ENCODE results near the gene CCDC136.
A peak's percentile ranks its signal among the peaks of the same experiment; 100 is the strongest.

Gene CCDC136

DNA sequence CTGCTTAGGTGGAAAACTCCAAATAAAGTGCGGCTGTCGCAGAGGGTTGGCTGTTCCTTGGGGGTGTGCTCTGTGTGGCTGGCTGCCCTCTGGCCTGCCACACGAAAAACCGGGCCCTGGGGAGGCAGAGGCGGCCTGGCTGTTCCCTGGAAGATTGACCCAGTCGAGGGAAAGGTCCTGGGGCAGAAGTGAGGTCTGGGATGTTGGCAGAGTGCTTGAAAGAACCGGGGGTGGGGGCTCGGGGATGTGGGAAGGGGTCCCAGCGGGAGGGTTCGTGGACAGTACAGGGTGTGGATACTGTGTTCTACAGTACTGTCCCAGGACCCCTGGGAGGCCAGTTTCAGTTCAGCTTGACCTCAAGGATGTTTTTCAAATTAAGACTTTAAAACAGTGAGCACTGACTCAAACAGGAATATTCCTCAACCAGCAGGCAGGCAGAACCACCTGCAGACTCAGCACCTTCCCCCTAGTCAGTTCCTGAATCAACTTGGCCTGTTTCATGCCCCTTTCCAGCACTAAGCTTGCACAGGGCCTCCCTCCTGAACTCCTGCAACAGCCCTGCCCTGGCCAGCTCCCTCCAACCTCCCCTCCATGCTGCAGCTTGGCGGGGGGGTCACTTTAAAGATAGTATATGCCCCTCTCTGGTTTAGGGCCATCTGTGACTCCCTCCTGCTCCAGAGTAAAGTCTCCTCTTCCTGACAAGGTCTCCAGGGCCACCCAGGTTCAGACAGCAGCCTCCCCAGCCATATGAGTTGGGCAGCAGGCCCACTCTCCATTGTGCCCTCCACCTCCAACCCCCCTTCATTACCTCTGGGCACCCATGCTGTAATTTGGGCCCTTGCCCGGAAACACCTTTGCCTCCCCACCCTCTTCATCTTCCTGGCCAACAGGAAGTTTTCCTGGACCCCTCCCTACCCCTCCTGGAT, 67.7 kb downstream of the CCDC136 start:
- H3K27me3 ChIP-seq (ENCODE audit: insufficient read depth, insufficient read length), result no peaks in the 10 kb centered on the region
- no peaks in the 10 kb centered on the region for H3K9me3 ChIP-seq (ENCODE audit: insufficient read depth, low read length)
- no peak for DNase-seq (ENCODE audit: low read depth, low spot score)
- H3K4me1 ChIP-seq (ENCODE audit: insufficient read depth, insufficient read length), result peaks cover 12% of the 10 kb centered on the region
- H3K4me3 ChIP-seq (ENCODE audit: insufficient read length, low read depth), result no peak overlapping the region
- no peak for TF ChIP-seq ZNF274 (IDR thresholded peaks at IDR 0.05; ENCODE audit: low read depth, low read length)
- TF ChIP-seq SUZ12 (IDR thresholded peaks at IDR 0.05; ENCODE audit: extremely low read depth, insufficient read depth, insufficient read length), result no peak
- no peak for TF ChIP-seq YY1 (IDR thresholded peaks at IDR 0.05; ENCODE audit: insufficient read depth, insufficient read length)
- peaks cover 54% of the 10 kb centered on the region for H3K36me3 ChIP-seq (ENCODE audit: insufficient read depth, insufficient read length, low read length)
- H3K9ac ChIP-seq (ENCODE audit: insufficient read length, low read depth), result peak overlapping the region; percentile 42

DNA sequence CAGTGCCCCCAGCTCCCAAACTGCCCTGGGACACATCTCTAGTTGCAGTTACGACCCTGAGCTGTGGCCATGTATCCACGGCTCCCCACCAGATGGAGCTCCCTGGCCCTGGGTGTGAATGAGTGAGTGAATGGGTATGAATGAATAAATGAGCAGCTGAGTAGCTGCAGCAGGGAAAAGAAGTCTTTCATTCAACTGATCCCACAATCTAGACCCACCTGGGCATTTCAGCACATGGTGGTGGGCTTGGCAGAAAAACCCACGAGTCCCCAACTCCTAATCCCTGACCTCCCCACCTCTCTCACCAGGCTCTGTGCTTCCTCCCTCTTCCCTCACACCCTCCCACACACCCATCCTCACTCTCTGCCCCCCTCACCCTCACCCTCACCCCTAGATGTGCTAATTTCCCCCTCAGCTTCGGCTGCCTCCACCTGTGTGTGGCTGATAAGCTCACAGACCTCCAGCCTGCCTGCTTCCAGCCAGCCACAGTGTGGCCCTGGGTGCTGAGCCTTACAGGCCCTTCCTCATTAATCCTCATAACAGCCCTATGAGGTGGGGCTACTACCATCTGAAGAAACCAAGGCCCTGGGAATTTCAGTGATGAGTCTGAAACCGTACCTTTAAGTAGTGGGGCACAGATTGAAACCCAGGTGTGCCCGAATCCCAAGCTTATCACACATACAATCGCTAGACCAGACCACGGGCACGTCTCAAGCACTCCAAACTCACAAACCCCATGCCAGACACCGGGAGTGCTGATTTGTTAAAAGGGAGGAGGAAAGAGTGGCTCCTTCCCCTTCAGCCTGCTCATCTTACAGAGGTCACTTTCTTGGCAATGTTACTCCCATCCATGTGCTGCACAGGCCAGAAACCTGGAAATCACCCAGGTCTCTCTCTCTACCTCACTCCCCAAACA, 68.6 kb downstream of the CCDC136 start:
- TF ChIP-seq SUZ12 (IDR thresholded peaks at IDR 0.05; ENCODE audit: extremely low read depth, insufficient read depth, insufficient read length), result no peak
- peaks cover 52% of the 10 kb centered on the region for H3K36me3 ChIP-seq (ENCODE audit: insufficient read depth, insufficient read length, low read length)

DNA sequence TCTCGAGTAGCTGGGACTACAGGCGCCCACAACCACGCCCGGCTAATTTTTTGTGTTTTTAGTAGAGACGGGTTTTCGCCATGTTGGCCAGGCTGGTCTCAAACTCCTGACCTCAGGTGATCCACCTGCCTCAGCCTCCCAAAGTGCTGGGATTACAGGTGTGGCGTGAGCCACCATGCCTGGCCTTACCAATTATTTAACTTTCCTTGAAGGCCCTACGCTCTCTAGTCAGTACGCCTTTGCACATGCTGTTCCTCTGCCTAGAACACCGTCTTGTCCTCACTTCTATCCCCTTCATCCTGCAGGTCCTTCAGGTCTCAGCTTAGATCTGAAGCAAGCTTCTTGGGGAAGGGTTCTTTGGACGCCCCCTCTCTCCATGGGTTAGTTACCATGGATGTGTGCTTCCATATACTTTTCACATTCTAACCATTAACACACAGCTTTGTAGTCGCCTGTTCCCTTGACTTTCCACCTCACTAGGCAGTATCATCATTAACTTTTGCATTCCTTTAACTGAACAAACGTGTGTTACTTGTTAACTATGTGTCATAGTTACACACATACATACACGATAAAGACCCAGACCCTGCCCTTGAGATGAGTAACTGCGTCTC, 70.3 kb downstream of the CCDC136 start:
- H3K9ac ChIP-seq (ENCODE audit: insufficient read length, low read depth), result peak overlapping the region; percentile 12
- no peak for DNase-seq (ENCODE audit: low read depth, low spot score)
- H3K9me3 ChIP-seq (ENCODE audit: insufficient read depth, low read length), result no peaks in the 10 kb centered on the region
- H3K36me3 ChIP-seq (ENCODE audit: insufficient read depth, insufficient read length, low read length), result peaks cover 44% of the 10 kb centered on the region
- no peaks in the 10 kb centered on the region for H3K27me3 ChIP-seq (ENCODE audit: insufficient read depth, insufficient read length)
- peak overlapping the region; percentile 78 for H3K4me3 ChIP-seq (ENCODE audit: insufficient read length, low read depth)
- TF ChIP-seq SUZ12 (IDR thresholded peaks at IDR 0.05; ENCODE audit: extremely low read depth, insufficient read depth, insufficient read length), result no peak
- no peak for TF ChIP-seq YY1 (IDR thresholded peaks at IDR 0.05; ENCODE audit: insufficient read depth, insufficient read length)
- TF ChIP-seq ZNF274 (IDR thresholded peaks at IDR 0.05; ENCODE audit: low read depth, low read length), result no peak
- peaks cover 12% of the 10 kb centered on the region for H3K4me1 ChIP-seq (ENCODE audit: insufficient read depth, insufficient read length)

More for the DNA sequence above, 68.6 kb downstream of the CCDC136 start:
- H3K4me3 ChIP-seq (ENCODE audit: insufficient read length, low read depth), result no peak overlapping the region
- DNase-seq (ENCODE audit: low read depth, low spot score), result no peak
- no peaks in the 10 kb centered on the region for H3K9me3 ChIP-seq (ENCODE audit: insufficient read depth, low read length)
- H3K27me3 ChIP-seq (ENCODE audit: insufficient read depth, insufficient read length), result no peaks in the 10 kb centered on the region
- no peak overlapping the region for H3K9ac ChIP-seq (ENCODE audit: insufficient read length, low read depth)
- H3K4me1 ChIP-seq (ENCODE audit: insufficient read depth, insufficient read length), result peaks cover 12% of the 10 kb centered on the region

DNA sequence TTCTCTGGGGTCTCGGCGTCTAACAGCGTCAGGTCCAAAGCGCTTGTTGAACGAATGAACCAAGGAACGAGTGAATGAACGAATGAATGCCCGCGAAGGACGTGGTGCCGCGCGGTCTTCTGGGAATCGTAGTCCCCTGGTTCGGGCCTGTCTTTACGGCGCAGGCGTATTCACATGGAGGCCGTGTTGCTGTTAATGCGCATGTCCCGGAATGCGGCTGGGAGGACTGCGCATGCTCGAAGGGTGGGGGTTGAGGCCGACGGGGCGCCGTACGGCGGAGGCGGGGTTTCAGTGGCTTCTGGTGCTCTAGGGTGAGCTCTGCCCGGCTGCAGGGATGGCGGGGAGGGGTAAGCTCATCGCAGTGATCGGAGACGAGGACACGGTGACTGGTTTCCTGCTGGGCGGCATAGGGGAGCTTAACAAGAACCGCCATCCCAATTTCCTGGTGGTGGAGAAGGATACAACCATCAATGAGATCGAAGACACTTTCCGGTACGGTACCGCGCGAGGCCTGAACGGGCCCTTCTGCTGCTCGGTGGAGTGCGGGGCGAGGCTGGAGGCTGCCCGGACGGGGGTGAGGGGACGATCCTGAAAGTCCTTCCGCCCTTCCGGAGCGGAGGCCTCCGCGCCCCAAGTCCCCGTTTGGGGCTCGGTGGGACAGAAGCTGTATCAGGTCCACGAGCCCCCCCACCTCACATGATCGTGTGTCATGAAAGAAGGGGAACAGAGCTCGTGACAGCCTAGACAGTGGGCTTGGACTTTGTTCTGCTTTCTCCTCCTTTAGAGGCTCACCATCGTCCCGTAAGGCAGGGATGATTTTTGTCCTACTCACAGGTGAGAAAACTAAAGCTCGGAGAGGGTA, 71.0 kb downstream of the CCDC136 start, which contains the start of gene ATP6V1F:
Gene ATP6V1F, plus strand, starts transcription at position 286 of the 862 bp plus-strand sequence. Its CDS starts 49 bp downstream, at position 335.
- peaks cover 12% of the 10 kb centered on the region for H3K4me1 ChIP-seq (ENCODE audit: insufficient read depth, insufficient read length)
- peaks cover 39% of the 10 kb centered on the region for H3K36me3 ChIP-seq (ENCODE audit: insufficient read depth, insufficient read length, low read length)
- no peaks in the 10 kb centered on the region for H3K9me3 ChIP-seq (ENCODE audit: insufficient read depth, low read length)
- peaks cover under 1% of the 10 kb centered on the region for H3K27me3 ChIP-seq (ENCODE audit: insufficient read depth, insufficient read length)
- TF ChIP-seq SUZ12 (IDR thresholded peaks at IDR 0.05; ENCODE audit: extremely low read depth, insufficient read depth, insufficient read length), result no peak
- TF ChIP-seq YY1 (IDR thresholded peaks at IDR 0.05; ENCODE audit: insufficient read depth, insufficient read length), result no peak
- no peak for TF ChIP-seq ZNF274 (IDR thresholded peaks at IDR 0.05; ENCODE audit: low read depth, low read length)
- peak; percentile 97 for DNase-seq (ENCODE audit: low read depth, low spot score)
- peak within 1 kb of the TSS; percentile 93 for H3K9ac ChIP-seq (ENCODE audit: insufficient read length, low read depth)
- H3K4me3 ChIP-seq (ENCODE audit: insufficient read length, low read depth), result peak within 1 kb of the TSS; percentile 78

DNA sequence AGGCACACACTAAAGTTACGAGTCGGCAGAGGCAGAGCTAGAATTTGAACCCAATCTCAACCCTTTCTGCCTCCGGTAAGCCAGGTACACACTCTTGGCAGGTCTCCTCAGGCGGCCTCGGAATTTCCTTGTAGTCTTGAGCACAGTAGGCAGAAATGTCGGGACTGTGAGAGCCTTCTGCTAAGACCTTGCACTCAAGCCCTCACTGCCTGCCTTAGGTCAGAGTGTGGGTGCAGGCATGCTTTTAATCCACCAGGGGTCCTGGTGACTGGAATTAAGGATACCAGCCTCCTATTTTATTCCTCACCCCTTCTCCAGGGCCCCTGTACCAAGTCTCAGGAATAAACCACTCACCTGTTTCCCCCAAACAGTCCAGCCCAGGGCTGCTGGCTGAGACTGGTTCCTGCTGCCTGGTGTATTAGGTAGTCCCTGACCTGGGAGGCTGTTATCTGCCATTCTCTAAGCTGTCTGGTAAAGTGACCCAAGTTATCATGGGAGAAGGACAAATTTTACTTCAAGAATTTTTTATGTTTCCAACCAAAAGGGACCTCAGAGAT, 71.7 kb downstream of the CCDC136 start:
- TF ChIP-seq ZNF274 (IDR thresholded peaks at IDR 0.05; ENCODE audit: low read depth, low read length), result no peak
- TF ChIP-seq SUZ12 (IDR thresholded peaks at IDR 0.05; ENCODE audit: extremely low read depth, insufficient read depth, insufficient read length), result no peak
- no peak for TF ChIP-seq YY1 (IDR thresholded peaks at IDR 0.05; ENCODE audit: insufficient read depth, insufficient read length)
- peaks cover 19% of the 10 kb centered on the region for H3K4me1 ChIP-seq (ENCODE audit: insufficient read depth, insufficient read length)
- H3K27me3 ChIP-seq (ENCODE audit: insufficient read depth, insufficient read length), result peaks cover 8% of the 10 kb centered on the region
- DNase-seq (ENCODE audit: low read depth, low spot score), result peak; percentile 60
- H3K9ac ChIP-seq (ENCODE audit: insufficient read length, low read depth), result peak overlapping the region; percentile 93
- no peaks in the 10 kb centered on the region for H3K9me3 ChIP-seq (ENCODE audit: insufficient read depth, low read length)
- peak overlapping the region; percentile 78 for H3K4me3 ChIP-seq (ENCODE audit: insufficient read length, low read depth)
- H3K36me3 ChIP-seq (ENCODE audit: insufficient read depth, insufficient read length, low read length), result peaks cover 34% of the 10 kb centered on the region

DNA sequence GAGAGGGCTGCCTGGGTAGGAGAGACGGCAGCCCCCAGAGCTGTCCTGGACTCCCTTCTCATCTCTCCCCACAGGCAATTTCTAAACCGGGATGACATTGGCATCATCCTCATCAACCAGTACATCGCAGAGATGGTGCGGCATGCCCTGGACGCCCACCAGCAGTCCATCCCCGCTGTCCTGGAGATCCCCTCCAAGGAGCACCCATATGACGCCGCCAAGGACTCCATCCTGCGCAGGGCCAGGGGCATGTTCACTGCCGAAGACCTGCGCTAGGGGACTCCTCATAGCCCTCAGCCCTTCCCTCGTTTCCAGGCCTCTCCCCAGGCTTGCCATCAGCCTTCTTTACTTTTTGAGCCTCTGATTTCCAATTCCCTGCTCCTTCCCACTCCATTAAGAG, 73.5 kb downstream of the CCDC136 start:
- peaks cover 19% of the 10 kb centered on the region for H3K27me3 ChIP-seq (ENCODE audit: insufficient read depth, insufficient read length)
- H3K9me3 ChIP-seq (ENCODE audit: insufficient read depth, low read length), result no peaks in the 10 kb centered on the region
- H3K36me3 ChIP-seq (ENCODE audit: insufficient read depth, insufficient read length, low read length), result peaks cover 21% of the 10 kb centered on the region
- H3K4me3 ChIP-seq (ENCODE audit: insufficient read length, low read depth), result no peak overlapping the region
- H3K4me1 ChIP-seq (ENCODE audit: insufficient read depth, insufficient read length), result peaks cover 16% of the 10 kb centered on the region
- no peak overlapping the region for H3K9ac ChIP-seq (ENCODE audit: insufficient read length, low read depth)
- no peak for DNase-seq (ENCODE audit: low read depth, low spot score)
- TF ChIP-seq SUZ12 (IDR thresholded peaks at IDR 0.05; ENCODE audit: extremely low read depth, insufficient read depth, insufficient read length) (no peak), ZNF274 (IDR thresholded peaks at IDR 0.05; ENCODE audit: low read depth, low read length) (no peak), YY1 (IDR thresholded peaks at IDR 0.05; ENCODE audit: insufficient read depth, insufficient read length) (no peak)
